ENCODE measurements around the gene CDK7.
"Not testable (repeated sequence)": the region's sequence is repeated elsewhere in the genome, so short reads cannot be mapped to it uniquely, and the experiment has no call there.

Gene CDK7

GRCh38 chr5:69234457-69235268 lies at the start of gene CDK7:
TSS of gene CDK7 (plus strand) at chr5:69234886. CDS start at chr5:69234976, 90 bp downstream.
- peak; percentile 88 to 89 for DNase-seq

DNA sequence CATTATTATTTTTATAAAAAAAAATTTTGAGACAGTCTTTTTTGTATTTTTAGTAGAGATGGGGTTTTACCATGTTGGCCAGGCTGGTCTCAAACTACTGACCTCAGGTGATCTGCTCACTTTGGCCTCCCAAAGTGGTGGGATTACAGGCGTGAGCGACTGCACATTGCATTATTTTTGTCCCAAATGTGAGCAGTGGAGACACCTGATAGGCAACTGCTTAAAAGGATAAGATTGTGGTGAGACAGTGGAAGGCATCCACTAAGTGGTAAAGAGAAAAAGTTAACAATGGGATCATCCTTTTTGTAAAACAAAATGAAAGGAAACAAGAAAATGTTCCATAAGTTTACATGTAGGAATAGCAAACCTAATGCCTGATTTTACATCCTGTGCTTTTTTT lies 47.3 kb upstream of the CDK7 start:
- no peak for DNase-seq

DNA sequence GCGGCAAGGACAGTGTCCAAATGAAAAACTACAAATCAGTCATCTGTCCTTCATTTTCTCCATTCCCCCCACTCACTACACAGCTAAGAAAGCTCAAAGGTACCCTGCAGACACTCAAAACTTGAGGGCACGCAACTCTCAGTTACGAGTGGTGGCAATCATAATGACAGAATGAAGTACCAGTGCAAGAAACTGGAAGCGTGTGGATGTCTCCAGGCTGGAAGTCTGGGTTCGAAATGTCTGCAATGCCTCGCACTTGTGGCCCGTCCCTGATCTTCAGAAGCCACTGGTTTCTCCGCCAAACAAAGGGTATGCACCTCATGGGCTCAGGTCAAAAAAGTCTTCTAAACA lies 45.9 kb upstream of the CDK7 start:
- DNase-seq = no peak

DNA sequence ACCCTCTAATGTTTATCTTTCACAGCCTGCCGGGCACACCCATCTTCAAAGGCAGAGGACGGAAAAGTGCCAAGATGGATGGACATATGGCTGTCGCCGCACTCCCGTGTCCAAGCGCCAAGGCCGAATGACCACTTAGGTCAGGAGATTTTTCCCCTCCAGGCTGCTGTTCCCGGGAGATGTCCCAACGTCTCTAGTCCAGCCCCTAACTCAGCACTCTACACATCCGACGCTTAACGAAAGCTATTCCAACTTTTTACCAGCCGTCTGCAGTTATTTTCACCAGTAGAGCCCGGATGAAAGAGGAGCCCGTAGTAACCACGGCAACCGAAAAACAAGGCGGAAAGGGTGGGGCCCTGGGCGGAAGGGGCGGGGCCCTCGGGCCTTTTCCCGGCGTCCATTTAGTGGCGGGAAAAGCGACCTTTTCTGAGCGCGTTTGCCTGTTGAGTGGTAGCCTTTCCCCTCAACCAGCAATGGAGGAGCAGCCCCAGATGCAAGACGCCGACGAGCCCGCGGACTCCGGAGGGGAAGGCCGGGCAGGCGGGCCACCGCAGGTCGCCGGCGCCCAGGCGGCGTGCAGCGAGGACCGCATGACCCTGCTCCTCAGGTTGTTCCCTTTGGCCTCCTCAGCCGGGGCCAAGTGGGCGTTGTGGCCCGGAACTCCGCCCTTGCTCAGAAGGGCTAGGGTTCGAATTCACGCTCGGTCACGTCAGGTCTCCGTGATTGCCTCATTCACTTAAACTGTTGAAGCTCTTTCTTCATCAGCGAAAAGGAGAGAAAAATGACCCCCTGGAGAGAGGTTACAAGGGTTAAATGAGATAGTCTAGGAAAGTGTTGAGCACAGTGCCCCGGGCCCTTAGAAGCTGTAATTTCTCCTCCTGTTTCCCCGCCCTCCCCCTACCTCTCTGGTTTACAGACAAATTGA lies 45.3 kb upstream of the CDK7 start, which contains the start of gene CENPH:
Gene CENPH (plus strand): TSS at position 422 of the 925 bp plus-strand sequence. CDS start 52 bp downstream, at position 474.
- DNase-seq = peak; percentile 83 to 90

DNA sequence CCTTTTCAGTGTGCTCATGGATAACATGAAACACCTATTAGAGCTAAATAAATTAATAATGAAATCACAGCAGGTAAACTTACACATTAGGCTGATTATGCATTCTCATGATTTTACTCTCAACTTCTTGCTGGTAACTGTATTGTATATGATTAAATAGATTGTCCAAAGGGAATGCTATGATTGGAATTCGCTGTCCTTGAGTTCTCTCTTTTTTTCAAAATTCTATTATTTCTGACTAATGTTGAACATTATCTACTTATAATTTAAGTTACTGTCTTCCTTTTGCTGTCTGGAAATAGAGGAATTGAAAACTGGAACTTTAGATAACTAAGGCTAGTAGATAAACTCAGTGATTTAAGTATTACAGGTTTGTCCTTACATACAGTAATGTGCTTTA lies 32.2 kb upstream of the CDK7 start:
- DNase-seq = no peak

DNA sequence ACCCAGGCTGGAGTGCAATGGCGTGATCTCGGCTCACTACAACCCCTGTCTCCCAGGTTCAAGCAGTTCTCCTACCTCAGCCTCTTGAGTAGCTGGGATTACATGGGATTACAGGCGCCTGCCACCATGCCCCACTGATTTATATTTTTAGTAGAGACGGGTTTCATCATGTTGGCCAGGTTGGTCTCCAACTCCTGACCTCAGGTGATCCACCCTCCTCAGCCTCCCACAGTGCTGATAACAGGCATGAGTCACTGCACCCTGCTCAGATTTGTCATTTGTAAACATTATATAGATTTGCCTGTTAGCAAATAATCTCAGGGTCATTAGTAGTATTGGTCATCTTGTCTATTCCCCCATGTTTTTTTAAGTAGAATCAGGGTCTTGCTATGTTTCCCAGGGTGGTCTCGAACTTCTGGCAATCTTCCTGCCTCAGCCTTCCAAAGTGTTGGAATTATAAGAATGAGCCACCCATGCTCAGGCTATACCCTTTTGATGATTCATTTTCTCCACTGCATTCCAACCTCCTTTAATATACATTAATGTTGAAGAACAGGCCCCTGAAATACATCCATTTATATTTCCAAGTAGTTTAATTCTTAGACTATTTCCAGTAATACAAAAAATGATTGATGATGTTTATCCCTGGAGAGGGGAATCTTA lies 28.0 kb upstream of the CDK7 start:
- DNase-seq = no peak

DNA sequence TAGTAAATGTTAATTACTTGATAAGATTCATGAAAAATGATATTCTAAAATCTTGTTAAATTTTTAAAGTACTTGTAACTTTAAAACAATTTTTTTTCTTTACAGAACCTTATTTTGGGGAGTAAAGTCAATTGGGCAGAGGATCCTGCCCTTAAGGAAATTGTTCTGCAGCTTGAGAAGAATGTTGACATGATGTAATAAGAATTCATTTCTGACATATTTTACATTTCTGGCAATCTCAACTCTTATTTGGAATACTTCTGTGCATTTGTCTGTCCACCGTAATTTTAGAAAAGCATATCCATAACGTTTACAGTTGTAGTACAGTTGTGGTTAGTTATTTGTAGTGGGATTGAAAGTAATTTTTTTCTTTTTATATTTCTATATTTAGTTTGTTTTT lies 25.1 kb upstream of the CDK7 start:
- no peak for DNase-seq

DNA sequence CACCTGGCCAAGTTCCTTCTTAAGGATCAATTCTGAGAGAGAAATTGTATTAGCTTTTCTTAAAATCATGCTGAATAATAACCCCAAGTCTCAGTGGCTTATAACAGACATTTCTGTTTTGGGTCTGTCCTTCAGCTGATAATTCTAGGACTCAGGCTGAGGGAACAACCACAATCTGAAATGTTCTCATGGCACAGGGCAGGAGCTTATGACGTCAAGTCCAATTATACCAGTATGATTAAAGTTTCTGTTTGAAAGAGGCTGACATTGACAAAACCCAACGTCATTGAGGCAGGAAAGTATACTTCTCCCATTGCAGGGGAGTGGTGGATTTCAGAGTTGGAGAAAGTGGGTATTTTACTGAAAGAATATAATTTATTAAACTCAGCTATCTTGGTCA lies 23.5 kb upstream of the CDK7 start:
- no peak for DNase-seq

DNA sequence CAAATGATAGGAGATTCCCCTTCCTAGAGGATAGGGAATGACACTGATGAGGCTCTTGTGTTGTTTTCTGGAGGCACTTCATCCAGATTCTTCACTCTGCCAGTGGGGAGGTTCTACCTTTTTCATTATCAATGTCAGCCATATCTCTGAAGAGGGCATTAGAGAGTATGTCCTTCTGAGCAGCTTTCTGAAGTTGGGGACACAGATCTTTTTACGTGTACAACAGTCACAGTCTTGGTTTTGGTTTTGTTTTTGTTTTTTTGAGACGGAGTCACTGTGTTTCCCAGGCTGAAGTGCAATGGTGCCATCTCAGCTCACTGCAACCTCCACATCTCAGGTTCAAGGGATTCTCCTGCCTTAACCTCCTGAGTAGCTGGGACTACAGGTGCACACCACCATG lies 22.7 kb upstream of the CDK7 start:
- DNase-seq = no peak

GRCh38 chr5:69213513-69214215 lies 21.0 kb upstream of the CDK7 start:
- DNase-seq = no peak

DNA sequence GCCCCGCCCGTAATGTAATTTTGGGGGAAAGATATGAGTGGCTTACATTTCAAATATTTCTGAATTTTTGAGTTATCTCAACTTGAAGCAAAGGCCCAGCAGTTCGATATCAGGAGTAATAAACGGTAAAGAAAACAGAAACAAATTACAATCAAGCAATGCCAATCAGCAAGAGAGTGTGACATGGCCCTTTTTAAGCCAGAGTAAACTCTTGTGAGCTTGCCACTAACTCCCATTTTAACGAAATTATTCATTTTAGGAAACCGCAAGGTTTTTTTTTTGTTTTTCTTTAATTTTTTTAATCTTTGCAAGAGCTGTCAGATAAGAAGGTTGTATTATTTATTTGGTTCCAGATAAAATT lies 17.6 kb upstream of the CDK7 start:
- no peak for DNase-seq

GRCh38 chr5:69217548-69218526 lies 16.8 kb upstream of the CDK7 start:
- peak; percentile 91 to 93 for DNase-seq

GRCh38 chr5:69219939-69220338 lies 14.7 kb upstream of the CDK7 start:
- DNase-seq = no peak

DNA sequence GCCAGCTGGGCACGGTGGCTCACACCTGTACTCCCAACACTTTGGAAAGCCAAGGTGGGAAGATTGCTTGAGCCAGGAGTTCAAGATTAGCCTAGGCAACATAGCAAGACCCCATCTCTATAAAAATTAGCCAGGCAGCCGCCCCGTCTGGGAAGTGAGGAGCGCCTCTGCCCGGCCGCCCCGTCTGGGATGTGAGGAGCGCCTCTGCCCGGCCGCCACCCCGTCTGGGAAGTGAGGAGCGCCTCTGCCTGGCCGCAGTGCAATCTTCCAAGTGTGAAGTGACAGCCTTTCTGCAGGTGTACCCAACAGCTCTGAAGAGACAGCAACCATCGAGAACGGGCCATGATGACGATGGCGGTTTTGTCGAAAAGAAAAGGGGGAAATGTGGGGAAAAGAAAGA lies 14.3 kb upstream of the CDK7 start:
- DNase-seq = not testable (repeated sequence)

DNA sequence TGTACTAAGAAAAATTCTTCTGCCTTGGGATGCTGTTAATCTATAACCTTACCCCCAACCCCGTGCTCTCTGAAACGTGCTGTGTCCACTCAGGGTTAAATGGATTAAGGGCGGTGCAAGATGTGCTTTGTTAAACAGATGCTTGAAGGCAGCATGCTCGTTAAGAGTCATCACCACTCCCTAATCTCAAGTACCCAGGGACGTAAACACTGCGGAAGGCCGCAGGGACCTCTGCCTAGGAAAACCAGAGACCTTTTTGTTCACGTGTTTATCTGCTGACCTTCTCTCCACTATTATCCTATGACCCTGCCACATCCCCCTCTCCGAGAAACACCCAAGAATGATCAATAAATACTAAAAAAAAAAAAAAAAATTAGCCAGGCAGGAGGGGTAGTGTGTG lies 13.9 kb upstream of the CDK7 start:
- DNase-seq = not testable (repeated sequence)

GRCh38 chr5:69224520-69224919 lies 10.2 kb upstream of the CDK7 start:
- DNase-seq = no peak

GRCh38 chr5:69225860-69226259 lies 8.8 kb upstream of the CDK7 start:
- DNase-seq = no peak

DNA sequence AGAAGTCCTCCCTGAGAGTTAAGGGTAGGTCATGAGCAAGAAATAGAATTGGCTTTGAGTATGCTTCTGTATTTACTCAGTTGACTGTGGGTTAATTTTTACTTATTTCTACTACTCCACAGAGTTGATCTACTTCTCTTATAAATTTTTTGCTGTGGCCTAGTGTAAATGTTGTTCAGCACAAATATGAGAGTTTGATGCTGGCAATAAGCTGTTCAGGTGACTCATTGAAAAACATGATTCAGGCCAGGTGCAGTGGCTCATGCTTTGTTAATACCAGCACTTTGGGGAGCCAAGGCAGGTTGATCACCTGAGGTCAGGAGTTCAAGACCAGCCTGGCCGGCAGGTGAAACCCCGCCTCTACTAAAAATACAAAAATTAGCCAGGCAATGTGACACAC lies 4.5 kb upstream of the CDK7 start:
- no peak for DNase-seq

GRCh38 chr5:69231281-69231680 lies 3.4 kb upstream of the CDK7 start:
- no peak for DNase-seq

DNA sequence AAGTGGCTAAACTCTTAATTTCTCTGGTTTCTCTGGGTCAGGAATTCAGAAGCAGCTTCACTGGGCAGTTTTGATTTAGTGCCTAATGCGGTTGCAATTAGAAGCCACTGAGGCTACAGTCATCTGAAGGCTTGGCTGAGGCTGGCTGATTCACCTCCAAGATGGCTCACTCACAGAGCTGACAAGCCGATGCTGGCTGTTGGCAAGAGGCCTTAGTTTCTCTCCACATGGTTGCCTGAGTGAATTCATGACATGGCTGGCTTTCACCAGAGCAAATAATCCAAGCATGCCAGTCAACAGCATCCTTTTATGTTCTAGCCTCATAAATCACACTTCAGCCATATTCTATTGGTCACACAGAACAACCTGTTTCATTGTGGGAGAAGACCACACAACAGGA lies 2.8 kb upstream of the CDK7 start:
- no peak for DNase-seq

- DNase-seq = not testable (repeated sequence)
These were observed 2.0 kb downstream of the CDK7 start for GRCh38 chr5:69236733-69237132.

- DNase-seq = no peak
These were observed 3.2 kb downstream of the CDK7 start for GRCh38 chr5:69237877-69238276.
